Measurements from ENCODE around the gene NUDT13. TPM values are rescaled to one million over a fixed set of nuclear protein-coding genes. Genes with fewer than 3 reads are reported as not detected.

NUDT13 gene
- total RNA-seq, 1 experiment from 2014 or later, result 2.9 TPM

GRCh38 chr10:73096449-73097304 is 13.6 kb upstream of the NUDT13 start, which contains the start of gene P4HA1 (continued):
- no peak for TF ChIP-seq PREB (CRISPR knock-in tag; IDR thresholded peaks at IDR 0.05; ENCODE audit: borderline replicate concordance)
- TF ChIP-seq ZBTB43 (CRISPR knock-in tag; IDR thresholded peaks at IDR 0.05), result 0 out of 2 replicates have a peak, but pooled peaks have one; percentile 22
- no peak for TF ChIP-seq GRHL2 (CRISPR knock-in tag; IDR thresholded peaks at IDR 0.05; ENCODE audit: insufficient replicate concordance, severe bottlenecking)
- no peak for TF ChIP-seq ATF2 (CRISPR knock-in tag; IDR thresholded peaks at IDR 0.05; ENCODE audit: borderline replicate concordance, low read depth)
- no peak for TF ChIP-seq RELA (CRISPR knock-in tag; IDR thresholded peaks at IDR 0.05; ENCODE audit: borderline replicate concordance)

GRCh38 chr10:73097305-73097670 is 13.0 kb upstream of the NUDT13 start:
- ChIA-PET CTCF (interaction anchor here (0.5 to 2.6 kb wide), 11 partner anchors 13 to 340 kb away, joined by 3 to 19 read pairs (median 3); partner anchors contain the start of genes MRPS16 and NUDT13), POLR2A (no interaction called here)
- H3K9me3 Mint-ChIP-seq, result no peaks in the 10 kb centered on the region
- no peak for TF ChIP-seq HMGXB4 (CRISPR knock-in tag; IDR thresholded peaks at IDR 0.05)
- no peak for TF ChIP-seq ATF6 (CRISPR knock-in tag; IDR thresholded peaks at IDR 0.05)
- no peak for TF ChIP-seq FOXP4 (CRISPR knock-in tag; IDR thresholded peaks at IDR 0.05)
- TF ChIP-seq NFATC4 (CRISPR knock-in tag; IDR thresholded peaks at IDR 0.05), result no peak
- TF ChIP-seq ATF3 (CRISPR knock-in tag; conservative IDR thresholded peaks at IDR 0.05), result no peak
- TF ChIP-seq FOXJ3 (CRISPR knock-in tag; IDR thresholded peaks at IDR 0.05; ENCODE audit: borderline replicate concordance), result no peak
- no peaks in the 10 kb centered on the region for H3K27me3 Mint-ChIP-seq (ENCODE audit: low read depth)
- H3K4me1 Mint-ChIP-seq, result peaks cover 18% of the 10 kb centered on the region
- peak overlapping the region; percentile 27 for H3K27ac Mint-ChIP-seq
- peak overlapping the region; percentile 88 for H3K4me3 Mint-ChIP-seq
- H3K36me3 Mint-ChIP-seq, result no peaks in the 10 kb centered on the region
- DNase-seq (ENCODE audit: low spot score) (no peak), ATAC-seq (no peak)
